SU-DHL-6 (cell line): ENCODE results near the gene TMEM128.

Experiments used
- EZH2phosphoT487 ChIP-seq: fragments of 200-600 bp; sonication (generic), shearing (Covaris generic); conservative IDR thresholded peaks from 2 replicates; pipeline ENCODE4 v1.6.1; 2018; ENCODE audit warnings: mild to moderate bottlenecking, antibody characterized with exemption, low read length, moderate library complexity, mixed read lengths
- TF ChIP-seq, protein P1 (sequence below): fragments of 200-600 bp; sonication (generic); IDR thresholded peaks from one replicate; pipeline ENCODE4 v1.5.1; 2017; ENCODE audit warnings: antibody characterized with exemption, mild to moderate bottlenecking, low read length, moderate library complexity; ENCODE audit not compliant: insufficient read depth, poor library complexity, severe bottlenecking

DNA sequence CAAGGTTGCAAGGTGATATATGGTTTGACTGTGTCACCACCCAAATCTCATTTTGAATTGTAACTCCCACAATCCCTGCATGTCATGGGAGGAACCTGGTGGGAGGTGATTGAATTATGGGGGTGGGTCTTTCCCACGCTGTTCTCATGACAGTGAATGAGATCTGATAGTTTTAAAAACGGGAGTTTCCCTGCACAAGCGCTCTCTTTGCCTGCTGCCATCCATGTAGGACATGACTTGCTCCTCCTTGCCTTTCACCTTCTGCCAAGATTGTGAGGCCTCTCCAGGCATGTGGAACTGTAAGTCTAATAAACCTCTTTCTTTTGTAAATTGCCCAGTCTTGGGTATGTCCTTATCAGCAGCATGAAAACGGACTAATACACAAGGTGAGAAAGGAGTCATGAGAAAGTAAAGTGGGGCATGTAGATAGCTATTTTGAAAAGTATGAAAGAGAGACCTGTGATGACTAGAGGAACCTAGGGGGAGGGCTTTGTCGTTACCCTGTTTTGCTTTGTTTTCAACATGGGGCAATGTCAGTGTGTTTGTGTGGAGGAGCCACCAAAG, 48.3 kb upstream of the TMEM128 start:
- TF ChIP-seq, protein P1, sequence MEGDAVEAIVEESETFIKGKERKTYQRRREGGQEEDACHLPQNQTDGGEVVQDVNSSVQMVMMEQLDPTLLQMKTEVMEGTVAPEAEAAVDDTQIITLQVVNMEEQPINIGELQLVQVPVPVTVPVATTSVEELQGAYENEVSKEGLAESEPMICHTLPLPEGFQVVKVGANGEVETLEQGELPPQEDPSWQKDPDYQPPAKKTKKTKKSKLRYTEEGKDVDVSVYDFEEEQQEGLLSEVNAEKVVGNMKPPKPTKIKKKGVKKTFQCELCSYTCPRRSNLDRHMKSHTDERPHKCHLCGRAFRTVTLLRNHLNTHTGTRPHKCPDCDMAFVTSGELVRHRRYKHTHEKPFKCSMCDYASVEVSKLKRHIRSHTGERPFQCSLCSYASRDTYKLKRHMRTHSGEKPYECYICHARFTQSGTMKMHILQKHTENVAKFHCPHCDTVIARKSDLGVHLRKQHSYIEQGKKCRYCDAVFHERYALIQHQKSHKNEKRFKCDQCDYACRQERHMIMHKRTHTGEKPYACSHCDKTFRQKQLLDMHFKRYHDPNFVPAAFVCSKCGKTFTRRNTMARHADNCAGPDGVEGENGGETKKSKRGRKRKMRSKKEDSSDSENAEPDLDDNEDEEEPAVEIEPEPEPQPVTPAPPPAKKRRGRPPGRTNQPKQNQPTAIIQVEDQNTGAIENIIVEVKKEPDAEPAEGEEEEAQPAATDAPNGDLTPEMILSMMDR = no peak
- no peak for TF ChIP-seq EZH2phosphoT487
